SK-N-SH (cell line): ENCODE results near the gene PHPT1.

Source experiments
- CTCF ChIP-seq: fragments of 200-600 bp; sonication (generic); IDR thresholded peaks from 2 replicates; pipeline ENCODE4 v1.6.1; 2017; ENCODE audit warnings: antibody characterized with exemption, mild to moderate bottlenecking, moderate library complexity
- ELF1 ChIP-seq: IDR thresholded peaks from 2 replicates; pipeline ENCODE4 v1.4.0; 2012
- FOSL2 ChIP-seq: IDR thresholded peaks from 2 replicates; pipeline ENCODE4 v1.4.0; 2012; ENCODE audit warnings: low read depth, mild to moderate bottlenecking, moderate library complexity, borderline replicate concordance
- FOXM1 ChIP-seq: IDR thresholded peaks from 2 replicates; pipeline ENCODE4 v1.4.0; 2012; ENCODE audit warnings: low read depth, mild to moderate bottlenecking
- MAX ChIP-seq: IDR thresholded peaks from 2 replicates; pipeline ENCODE4 v1.4.0; 2012; ENCODE audit warnings: low read depth
- MXI1 ChIP-seq: IDR thresholded peaks from 2 replicates; pipeline ENCODE4 v1.6.1; 2012; ENCODE audit warnings: mild to moderate bottlenecking, low read depth, low read length, improper control_type of control experiment
- NRF1 ChIP-seq: IDR thresholded peaks from 2 replicates; pipeline ENCODE4 v1.6.1; 2012; ENCODE audit warnings: low read depth, mild to moderate bottlenecking, low read length
- POLR2AphosphoS5 ChIP-seq: IDR thresholded peaks from 2 replicates; pipeline ENCODE4 v1.6.1; 2012; ENCODE audit warnings: low read depth, low read length
- RAD21 ChIP-seq: IDR thresholded peaks from 2 replicates; pipeline ENCODE4 v1.6.1; 2012; ENCODE audit warnings: mild to moderate bottlenecking, low read length
- RFX5 ChIP-seq: IDR thresholded peaks from 2 replicates; pipeline ENCODE4 v1.6.1; 2012; ENCODE audit warnings: mild to moderate bottlenecking, improper control_type of control experiment, low read length
- SMC3 ChIP-seq: IDR thresholded peaks from 2 replicates; pipeline ENCODE4 v1.6.1; 2012; ENCODE audit warnings: low read depth, low read length, improper control_type of control experiment
- TEAD4 ChIP-seq: IDR thresholded peaks from 2 replicates; pipeline ENCODE4 v1.4.0; 2012; ENCODE audit warnings: mild to moderate bottlenecking, borderline replicate concordance; ENCODE audit not compliant: insufficient read depth

GRCh38 chr9:136876476-136876875 is 27.3 kb downstream of the PHPT1 start:
- TF ChIP-seq CTCF (no peak), NRF1 (no peak), RFX5 (no peak), TEAD4 (no peak), FOXM1 (no peak), MXI1 (no peak), MAX (no peak), RAD21 (no peak), SMC3 (no peak), POLR2AphosphoS5 (no peak), ELF1 (no peak), FOSL2 (no peak)
